MG63 (cell line): ENCODE measurements around the gene TPRG1. TPM values are rescaled to one million over a fixed set of nuclear protein-coding genes. Genes with fewer than 3 reads are reported as not detected.

ENCODE experiments used
- DNase-seq: peaks from one replicate; pipeline ENCODE4 v3.0.0-alpha.2; 2020
- H3K27me3 ChIP-seq: fragments of 250-450 bp; sonication (Bioruptor Pico); 2 replicates; pipeline ENCODE4 v1.5.1; 2020; ENCODE audit warnings: mild to moderate bottlenecking, moderate library complexity
- H3K36me3 ChIP-seq: fragments of 250-450 bp; sonication (Bioruptor Pico); 2 replicates; pipeline ENCODE4 v1.5.1; 2020; ENCODE audit warnings: mild to moderate bottlenecking, moderate library complexity
- H3K4me3 ChIP-seq: fragments of 250-450 bp; sonication (Bioruptor Pico); 2 replicates; pipeline ENCODE4 v1.5.1; 2020; ENCODE audit warnings: mild to moderate bottlenecking, moderate library complexity
- H3K9me3 ChIP-seq: fragments of 250-450 bp; sonication (Bioruptor Pico); 2 replicates; pipeline ENCODE4 v1.5.1; 2020; ENCODE audit warnings: mild to moderate bottlenecking, moderate library complexity
- total RNA-seq: library from RNA; depleted of rRNA; stranded (reverse); fragments of >200 nt; shearing (Covaris generic); gene quantifications from 2 replicates; pipeline ENCODE4 v1.2.3, GENCODE V29; 2014; ENCODE audit warnings: low replicate concordance

The TPRG1 gene
- total RNA-seq, 1 experiment from 2014 or later = 0.16 TPM

DNA sequence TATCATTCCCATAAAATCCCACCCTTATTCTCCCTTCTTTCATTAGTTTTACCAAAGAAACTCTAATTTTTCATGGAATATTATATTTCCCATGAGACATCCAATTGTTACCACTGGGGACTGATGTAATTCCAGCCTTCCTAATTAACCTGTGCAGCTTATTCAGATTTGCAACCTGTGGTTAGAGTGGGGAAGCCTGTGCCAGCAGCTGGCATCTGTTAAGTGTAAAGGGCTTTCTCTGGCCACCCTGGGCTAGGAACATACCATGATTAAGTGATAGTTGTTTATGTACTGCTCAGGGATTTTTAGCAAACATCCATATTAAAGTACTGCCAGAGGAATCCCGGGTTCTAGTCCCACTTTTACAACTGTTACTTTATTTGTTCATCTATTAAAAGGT lies 78.2 kb downstream of the TPRG1 start:
- Histone ChIP-seq H3K36me3 (no peaks in the 10 kb centered on the region), H3K4me3 (no peak overlapping the region), H3K9me3 (no peaks in the 10 kb centered on the region; the same call in 1 of the 2 replicates), H3K27me3 (no peaks in the 10 kb centered on the region)
- DNase-seq = no peak

DNA sequence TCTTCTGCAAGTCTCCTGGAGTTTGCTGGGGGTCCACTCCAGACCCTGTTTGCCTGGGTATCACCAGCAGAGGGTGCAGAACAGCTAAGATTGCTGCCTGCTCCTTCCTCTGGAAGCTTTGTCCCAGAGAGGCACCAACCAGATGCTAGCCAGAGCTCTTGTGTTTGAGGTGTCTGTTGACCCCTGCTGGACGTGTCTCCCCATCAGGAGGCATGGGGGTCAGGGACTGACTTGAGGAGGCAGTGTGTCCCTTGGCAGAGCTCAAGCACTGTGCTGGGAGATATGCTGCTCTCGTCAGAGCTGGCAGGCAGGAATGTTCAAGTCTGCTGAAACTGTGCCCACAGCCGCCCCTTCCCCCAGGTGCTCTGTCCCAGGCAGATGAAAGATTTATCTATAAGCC lies 86.5 kb downstream of the TPRG1 start:
- Histone ChIP-seq H3K4me3 (no peak overlapping the region), H3K9me3 (no peaks in the 10 kb centered on the region; the same call in 1 of the 2 replicates), H3K36me3 (no peaks in the 10 kb centered on the region), H3K27me3 (no peaks in the 10 kb centered on the region)
- DNase-seq = no peak

DNA sequence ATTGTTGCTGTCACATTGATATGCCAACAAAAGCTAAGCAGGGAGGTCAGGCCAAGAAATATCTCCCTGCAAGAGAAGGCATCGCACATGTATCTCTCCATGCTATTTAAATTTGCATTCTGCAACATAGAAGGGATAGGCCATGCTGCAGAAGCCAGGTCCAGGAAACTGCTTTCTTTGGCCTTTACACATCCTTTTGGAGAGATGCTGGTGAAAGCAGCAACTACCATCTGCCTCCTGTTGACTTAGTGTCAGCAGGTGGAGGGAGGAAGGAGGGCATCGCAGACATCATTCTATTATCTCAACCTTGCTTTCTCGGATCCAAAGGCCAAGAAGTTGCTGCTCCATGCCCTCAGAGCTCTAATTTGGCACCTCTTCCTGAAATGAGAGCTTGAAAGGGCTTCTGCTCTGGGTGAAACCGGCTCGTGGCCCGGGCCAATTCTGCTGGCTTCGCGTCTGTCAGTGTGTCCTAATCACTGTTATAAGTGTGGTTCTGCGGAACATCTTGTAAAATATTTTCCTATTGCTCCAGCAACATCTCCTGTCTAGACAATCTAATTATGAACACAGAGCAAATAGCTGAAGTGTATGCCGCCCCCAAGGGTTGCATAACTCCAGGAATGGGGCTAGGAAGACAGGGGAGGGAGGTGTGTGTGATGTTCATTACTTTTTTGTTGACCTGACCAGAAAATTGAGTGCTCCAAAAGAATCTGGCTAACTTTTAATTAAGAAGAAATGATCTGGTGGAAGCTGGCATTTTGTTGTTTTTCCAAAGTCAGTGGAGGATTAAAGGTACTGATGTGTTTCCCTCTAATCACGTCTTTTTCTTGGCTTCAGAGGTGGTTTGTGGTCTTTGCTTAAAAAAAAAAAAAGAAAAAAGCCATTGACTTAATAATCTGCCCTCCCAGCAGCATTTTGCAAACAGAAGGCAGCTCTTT lies 89.1 kb downstream of the TPRG1 start:
- Histone ChIP-seq H3K9me3 (no peaks in the 10 kb centered on the region), H3K27me3 (no peaks in the 10 kb centered on the region), H3K4me3 (no peak overlapping the region), H3K36me3 (no peaks in the 10 kb centered on the region)
- no peak for DNase-seq

DNA sequence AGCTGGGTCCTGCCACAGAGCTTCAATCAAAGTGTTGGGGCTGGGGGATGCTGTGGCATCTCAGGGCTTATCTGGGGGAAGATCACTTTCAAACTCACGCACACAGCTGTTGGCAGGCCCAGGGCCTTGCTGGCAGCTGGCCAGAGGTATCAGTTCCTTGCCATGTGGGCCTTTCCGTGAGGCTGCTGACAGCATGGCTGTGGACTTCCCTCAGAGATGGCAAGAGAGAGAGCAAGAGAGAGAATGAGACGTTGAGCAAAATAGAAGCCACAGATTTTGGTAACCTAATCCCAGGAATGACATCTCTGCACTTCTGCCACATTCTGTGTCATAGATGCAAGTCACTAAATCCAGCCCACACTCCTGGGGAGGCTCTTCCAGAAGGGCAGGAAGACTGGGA lies 91.0 kb downstream of the TPRG1 start:
- no peak for DNase-seq
- no peaks in the 10 kb centered on the region for H3K9me3 ChIP-seq

DNA sequence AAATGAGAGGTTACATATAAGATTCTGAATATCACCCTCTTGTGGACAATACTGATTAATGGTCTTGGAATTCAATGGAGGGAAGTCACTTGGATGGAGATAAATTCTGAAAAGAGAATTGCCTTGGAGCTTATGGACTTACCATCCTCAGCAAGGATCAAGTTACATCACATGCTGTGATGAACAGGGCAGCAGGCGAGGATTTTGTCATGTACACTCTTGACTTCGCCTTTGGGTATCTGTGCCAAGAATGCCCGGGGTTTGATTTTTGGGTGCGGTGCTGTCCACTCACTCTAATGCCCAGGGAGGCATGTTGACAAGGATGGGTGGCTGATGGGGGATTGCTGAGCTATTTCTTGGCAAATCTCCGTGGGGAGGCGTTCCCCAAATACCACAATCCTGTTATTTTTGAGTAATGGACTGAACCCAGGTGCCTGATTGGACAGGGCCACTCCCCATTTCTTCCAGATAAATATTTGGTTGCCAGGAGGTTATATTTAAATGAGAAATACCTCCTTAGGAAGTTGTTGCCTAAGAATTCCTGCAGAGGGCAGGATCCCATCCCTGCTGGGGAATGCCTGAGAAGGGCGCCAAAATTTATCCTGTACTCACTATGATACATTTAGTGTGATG lies 96.3 kb downstream of the TPRG1 start:
- H3K4me3 ChIP-seq = no peak overlapping the region
- peak; percentile 92 for DNase-seq
- H3K9me3 ChIP-seq = no peaks in the 10 kb centered on the region
- H3K27me3 ChIP-seq = no peaks in the 10 kb centered on the region
- H3K36me3 ChIP-seq = no peaks in the 10 kb centered on the region

More for the DNA sequence above, 91.0 kb downstream of the TPRG1 start:
- Histone ChIP-seq H3K27me3 (no peaks in the 10 kb centered on the region), H3K4me3 (no peak overlapping the region), H3K36me3 (no peaks in the 10 kb centered on the region)

DNA sequence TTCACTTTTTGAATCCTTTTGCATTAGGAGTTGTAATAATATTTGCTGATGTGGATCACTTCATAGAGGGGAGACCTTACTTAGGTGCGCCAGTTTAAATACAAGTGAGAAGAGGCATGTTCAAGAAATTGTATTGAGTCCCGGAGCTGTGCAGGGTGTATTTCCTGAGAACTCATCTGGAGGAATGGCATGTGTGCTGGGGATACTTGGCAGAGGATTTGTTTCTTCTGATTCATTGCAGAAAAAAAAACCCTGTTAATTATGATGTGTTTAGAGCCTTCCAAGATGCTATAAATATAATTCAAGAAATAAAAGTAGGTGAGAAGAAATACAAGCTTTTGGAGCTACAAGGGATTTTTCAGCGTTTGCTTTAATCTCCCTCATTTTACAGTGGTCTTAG lies 97.6 kb downstream of the TPRG1 start:
- Histone ChIP-seq H3K9me3 (no peaks in the 10 kb centered on the region), H3K36me3 (no peaks in the 10 kb centered on the region), H3K27me3 (no peaks in the 10 kb centered on the region), H3K4me3 (no peak overlapping the region)
- DNase-seq = peak; percentile 51

DNA sequence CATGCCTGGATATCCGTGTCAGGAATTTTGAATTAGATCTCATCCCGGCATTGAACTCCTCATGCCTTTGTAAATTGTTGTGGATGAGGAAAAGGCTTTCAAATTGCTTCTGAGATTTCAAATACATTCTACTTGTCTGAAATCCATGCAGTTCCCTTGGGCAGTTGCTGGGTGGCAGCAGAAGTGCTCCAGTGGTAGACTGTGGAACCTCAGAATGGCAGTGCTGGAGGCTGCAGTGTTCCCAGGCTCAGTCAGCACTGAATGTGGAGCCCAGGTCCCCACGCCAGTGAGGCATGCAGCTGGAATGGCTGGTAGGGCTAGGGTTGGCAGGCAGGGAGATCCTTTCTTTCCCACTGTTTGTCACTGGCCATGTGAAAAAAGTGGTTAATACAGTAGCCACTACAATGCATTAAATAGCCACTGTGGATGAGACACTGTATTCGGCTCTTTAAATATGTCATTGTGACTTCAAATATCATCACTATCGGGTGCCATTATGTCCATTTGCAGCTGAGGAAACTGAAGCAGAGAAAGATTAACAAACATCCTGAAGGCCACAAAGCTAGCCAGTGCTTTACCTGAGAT lies 98.6 kb downstream of the TPRG1 start:
- Histone ChIP-seq H3K4me3 (no peak overlapping the region), H3K9me3 (no peaks in the 10 kb centered on the region), H3K27me3 (no peaks in the 10 kb centered on the region), H3K36me3 (no peaks in the 10 kb centered on the region)
- DNase-seq = peak; percentile 95

DNA sequence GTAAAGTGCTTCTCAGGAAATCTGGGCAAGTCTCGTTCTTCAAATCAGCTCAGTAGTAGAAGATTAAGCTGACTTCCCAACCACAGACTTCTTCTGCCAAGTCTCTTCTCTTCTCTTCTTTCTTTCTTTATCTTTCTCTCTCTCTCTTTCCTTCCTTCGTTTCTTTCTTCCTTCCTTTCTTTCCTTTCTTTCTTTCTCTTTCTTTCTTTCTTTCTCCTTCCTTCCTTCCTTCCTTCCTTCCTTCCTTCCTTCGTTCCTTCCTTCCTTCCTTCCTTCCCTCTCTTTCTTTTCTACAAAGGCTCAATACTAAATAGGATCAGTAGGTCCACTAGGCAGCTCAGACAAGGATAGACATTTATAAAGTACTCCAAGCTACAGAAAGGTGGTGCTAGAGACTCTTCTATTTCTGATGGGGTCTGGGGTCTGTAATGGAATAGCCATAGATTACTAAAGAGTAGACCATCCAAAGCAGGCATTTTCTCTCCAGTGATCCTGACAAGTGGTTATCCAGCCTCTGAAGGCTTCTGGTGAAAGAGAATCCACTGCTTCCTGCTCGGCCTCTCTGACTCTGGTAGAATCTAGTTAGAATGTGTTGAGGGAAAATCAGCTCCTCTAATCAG lies 100.8 kb downstream of the TPRG1 start:
- H3K9me3 ChIP-seq = no peaks in the 10 kb centered on the region
- H3K4me3 ChIP-seq = no peak overlapping the region
- DNase-seq = no peak
- no peaks in the 10 kb centered on the region for H3K36me3 ChIP-seq
- no peaks in the 10 kb centered on the region for H3K27me3 ChIP-seq

DNA sequence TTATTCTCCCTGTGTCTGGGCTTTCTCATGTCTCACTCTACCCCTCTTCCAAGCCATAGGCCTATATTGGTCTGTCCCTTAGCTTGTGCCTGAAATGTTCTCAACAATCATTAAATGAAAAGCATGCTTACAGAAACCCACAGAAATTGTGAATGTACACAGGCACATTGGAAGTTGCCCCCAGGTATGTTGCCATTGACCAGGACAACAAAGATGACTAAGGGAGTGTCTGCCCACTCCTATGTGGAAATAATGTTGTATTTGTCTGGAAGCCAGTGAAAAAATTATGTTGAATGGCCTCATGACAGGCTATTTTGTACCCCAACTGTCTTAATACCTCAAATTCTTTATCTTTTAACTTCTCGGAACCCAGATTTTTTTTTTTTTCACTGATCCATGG lies 102.0 kb downstream of the TPRG1 start:
- H3K36me3 ChIP-seq = no peaks in the 10 kb centered on the region
- no peak for DNase-seq
- H3K9me3 ChIP-seq = no peaks in the 10 kb centered on the region
- H3K4me3 ChIP-seq = no peak overlapping the region
- H3K27me3 ChIP-seq = no peaks in the 10 kb centered on the region

DNA sequence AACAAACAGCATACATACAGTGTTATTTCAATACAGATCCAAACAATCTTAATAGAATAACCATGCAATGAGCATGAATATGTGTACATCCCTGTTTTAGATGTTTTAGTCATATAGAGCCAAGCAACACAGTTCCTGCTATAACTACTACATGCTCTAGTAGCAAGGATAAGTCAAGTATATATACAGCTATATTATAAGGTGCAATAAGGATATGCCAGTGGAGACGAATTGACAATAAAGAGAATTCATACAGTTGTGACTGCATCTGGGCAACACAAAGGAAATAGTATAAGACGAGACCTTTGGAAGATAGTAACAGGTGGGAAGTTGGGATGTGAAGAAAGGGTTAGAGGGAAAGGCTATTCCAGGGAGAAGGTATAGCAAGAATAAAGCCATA lies 103.4 kb downstream of the TPRG1 start:
- H3K4me3 ChIP-seq = no peak overlapping the region
- no peaks in the 10 kb centered on the region for H3K36me3 ChIP-seq
- H3K27me3 ChIP-seq = no peaks in the 10 kb centered on the region
- no peaks in the 10 kb centered on the region for H3K9me3 ChIP-seq
- no peak for DNase-seq

DNA sequence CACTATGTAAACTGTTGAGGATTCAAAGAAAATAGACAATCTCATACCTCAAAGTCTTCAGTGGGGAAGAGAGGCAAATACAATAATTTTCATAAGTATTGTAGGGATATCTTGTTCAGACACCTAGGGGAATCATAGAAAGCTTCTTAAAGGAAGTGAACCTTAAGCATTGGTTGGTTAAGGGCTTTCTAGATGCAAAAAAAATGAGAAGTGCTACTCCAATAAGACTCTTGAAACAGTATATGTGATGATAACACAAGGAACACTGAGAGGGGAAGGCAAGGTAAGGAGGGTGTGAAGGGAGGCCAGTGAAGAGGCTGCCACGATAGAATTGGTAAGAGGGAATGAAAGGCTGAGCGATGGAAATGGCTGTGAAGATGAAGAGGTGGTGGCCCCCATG lies 104.1 kb downstream of the TPRG1 start:
- H3K9me3 ChIP-seq = no peaks in the 10 kb centered on the region
- no peaks in the 10 kb centered on the region for H3K27me3 ChIP-seq
- no peak overlapping the region for H3K4me3 ChIP-seq
- H3K36me3 ChIP-seq = no peaks in the 10 kb centered on the region
- DNase-seq = no peak

DNA sequence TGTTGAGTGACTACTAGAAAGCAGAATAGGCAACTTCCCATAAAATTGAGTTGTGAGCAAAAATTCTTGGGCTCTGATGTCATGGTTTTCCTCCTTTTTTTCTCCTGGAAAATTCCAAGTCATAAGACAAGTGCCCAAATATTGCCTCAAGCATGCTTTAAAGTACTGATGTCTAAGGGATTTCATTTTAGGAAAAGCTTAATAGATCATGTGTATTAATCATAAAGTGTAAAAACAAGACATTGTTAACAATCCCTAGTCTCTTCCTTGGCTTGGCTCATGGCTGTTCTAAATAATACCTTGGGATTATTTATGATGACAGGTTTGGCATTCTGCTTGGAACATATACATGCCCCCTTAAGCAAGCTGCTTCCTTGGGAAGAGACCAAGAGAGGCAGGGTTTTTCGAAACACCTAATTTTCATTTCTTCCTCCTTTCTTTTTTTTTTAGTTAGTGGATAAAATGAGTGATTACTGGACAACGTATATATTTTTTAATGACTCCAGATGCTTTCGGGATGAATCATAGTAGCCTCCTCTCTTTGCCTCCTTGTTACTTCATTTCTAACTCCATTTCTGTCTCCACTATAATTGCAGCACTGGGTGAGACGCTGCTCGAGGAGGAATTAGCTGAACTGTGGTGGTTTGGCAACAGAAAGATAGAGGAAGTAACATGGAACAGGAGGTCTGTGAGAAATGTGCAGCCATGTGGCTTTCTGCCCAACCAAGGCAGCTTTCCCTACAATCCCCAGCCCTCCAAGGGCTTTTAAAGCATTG lies 104.9 kb downstream of the TPRG1 start:
- peak; percentile 89 for DNase-seq
- Histone ChIP-seq H3K27me3 (no peaks in the 10 kb centered on the region), H3K36me3 (no peaks in the 10 kb centered on the region), H3K9me3 (no peaks in the 10 kb centered on the region), H3K4me3 (no peak overlapping the region)

DNA sequence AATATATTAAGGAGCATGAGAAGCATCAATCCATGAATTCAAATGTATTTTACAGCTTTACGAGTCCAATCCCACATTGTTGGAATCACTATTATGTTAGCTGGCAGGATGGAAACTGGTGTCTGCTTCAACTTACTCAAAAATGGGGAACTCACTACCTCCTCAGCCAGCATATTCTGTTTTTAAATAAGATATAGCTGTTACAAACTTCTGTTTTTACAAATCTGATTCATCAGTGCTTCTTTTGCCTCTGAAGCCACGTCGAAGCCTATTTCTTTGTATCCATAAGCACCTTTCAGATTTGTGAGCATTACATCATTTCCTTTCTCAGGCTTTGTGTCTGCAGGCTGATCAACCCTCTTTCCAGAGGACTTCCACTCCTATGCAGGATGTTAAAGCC lies 105.9 kb downstream of the TPRG1 start:
- peak; percentile 17 for DNase-seq
- H3K36me3 ChIP-seq = no peaks in the 10 kb centered on the region
- H3K4me3 ChIP-seq = no peak overlapping the region
- H3K9me3 ChIP-seq = no peaks in the 10 kb centered on the region
- no peaks in the 10 kb centered on the region for H3K27me3 ChIP-seq

DNA sequence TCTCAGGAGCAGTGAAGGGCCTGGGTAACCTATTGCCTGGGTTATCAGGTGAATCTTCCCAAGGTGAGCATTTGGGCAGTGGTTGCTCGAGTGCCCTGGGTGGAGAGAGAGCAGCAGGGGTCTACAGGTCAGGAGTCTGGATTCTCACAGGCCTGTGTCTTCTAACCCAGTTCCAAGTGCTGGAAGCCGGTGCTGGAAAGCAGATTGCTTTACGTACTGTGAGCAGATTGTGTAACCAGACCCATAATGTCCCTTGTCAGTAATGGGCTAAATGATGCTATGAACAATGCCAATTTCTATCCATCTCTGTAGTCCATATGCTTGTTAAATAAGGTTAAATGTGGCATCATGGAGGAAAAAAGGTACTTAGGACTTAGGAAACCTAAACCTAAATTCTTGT lies 106.5 kb downstream of the TPRG1 start:
- Histone ChIP-seq H3K4me3 (no peak overlapping the region), H3K27me3 (no peaks in the 10 kb centered on the region), H3K9me3 (no peaks in the 10 kb centered on the region), H3K36me3 (no peaks in the 10 kb centered on the region)
- no peak for DNase-seq

DNA sequence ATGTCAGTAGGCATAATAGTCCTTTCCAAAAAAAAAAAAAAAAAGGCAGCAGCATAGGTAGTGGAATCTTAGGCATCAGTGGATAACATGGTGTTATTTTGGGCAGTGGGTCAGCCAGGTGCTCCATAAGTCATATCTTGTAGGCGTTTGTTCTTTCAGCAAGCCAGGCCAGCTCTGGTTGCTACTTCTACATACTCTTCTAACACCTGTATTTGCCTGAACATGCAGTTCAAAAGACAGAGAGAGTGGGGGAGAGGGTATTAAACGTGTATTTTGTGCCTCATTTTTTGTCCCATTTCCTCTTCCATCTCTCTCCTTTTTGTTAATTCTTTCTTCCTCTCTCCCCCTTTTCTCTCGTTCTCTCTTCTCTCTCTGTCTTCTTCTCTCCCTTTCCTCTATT lies 110.4 kb downstream of the TPRG1 start:
- DNase-seq = no peak
- no peaks in the 10 kb centered on the region for H3K27me3 ChIP-seq
- H3K9me3 ChIP-seq = no peaks in the 10 kb centered on the region
- no peak overlapping the region for H3K4me3 ChIP-seq
- no peaks in the 10 kb centered on the region for H3K36me3 ChIP-seq

DNA sequence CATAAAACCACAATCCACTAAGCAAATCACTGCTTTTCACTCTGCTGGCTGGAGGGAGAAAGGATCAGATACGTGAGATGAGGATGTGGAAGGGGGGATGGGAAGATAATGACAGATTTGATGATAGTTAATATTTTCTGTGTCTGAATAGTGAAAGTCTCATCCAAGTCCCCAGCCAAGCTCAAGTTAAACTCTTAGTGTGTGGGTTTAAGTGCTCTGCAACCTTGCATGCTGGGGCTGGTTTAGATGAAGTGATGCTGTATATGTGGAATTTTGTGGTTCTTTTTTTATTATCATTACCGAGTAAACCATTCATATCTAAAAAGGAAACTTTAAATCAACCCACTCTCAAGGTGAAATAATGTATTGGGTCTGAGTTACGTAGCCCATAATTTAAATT lies 111.0 kb downstream of the TPRG1 start:
- Histone ChIP-seq H3K36me3 (no peaks in the 10 kb centered on the region), H3K27me3 (no peaks in the 10 kb centered on the region), H3K9me3 (no peaks in the 10 kb centered on the region), H3K4me3 (no peak overlapping the region)
- no peak for DNase-seq
